ENCODE data around the gene ZDHHC14. TPM values are rescaled to one million over a fixed set of nuclear protein-coding genes. Genes with fewer than 3 reads are reported as not detected.
"Not testable (repeated sequence)": the region's sequence is repeated elsewhere in the genome, so short reads cannot be mapped to it uniquely, and the experiment has no call there.

ZDHHC14 gene
- total RNA-seq, 1 donor from 2014 or later: 14.5 TPM

DNA sequence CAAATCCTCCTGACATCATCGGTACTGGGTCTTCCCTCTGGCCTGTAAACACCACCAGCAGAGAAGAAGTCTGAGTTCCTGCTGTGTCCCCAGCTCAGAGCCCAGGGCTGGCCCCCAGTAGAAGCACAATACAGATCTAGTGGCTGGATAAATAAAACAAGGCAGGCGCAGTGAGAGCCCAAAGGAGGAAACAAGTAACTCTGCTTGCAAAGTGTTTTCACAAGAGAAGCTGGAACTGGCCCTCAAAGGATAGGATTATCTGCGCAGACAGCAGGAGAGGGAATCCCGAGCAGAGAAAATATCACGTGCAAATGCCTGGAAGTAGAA is 205.1 kb downstream of the ZDHHC14 start:
- Histone ChIP-seq H3K27ac (no peak overlapping the region), H3K36me3 (no peaks in the 10 kb centered on the region), H3K27me3 (no peaks in the 10 kb centered on the region), H3K4me3 (no peak overlapping the region), H3K9me3 (no peaks in the 10 kb centered on the region), H3K4me1 (no peaks in the 10 kb centered on the region)
- no peak for DNase-seq (ENCODE audit: low spot score in 2 of 2)
- no peak for TF ChIP-seq CTCF (IDR thresholded peaks at IDR 0.05)
- intact Hi-C loops (cut with DNase I): no loop called here

GRCh38 chr6:157586476-157587126 is 205.6 kb downstream of the ZDHHC14 start:
- H3K4me3 ChIP-seq: no peak overlapping the region
- H3K27me3 ChIP-seq: no peaks in the 10 kb centered on the region
- H3K36me3 ChIP-seq: no peaks in the 10 kb centered on the region
- no peak for TF ChIP-seq CTCF (IDR thresholded peaks at IDR 0.05)
- intact Hi-C loops (cut with DNase I): no loop called here
- peak in 1 of 2 donors; percentile 25 for DNase-seq (ENCODE audit: low spot score in 2 of 2)
- no peaks in the 10 kb centered on the region for H3K4me1 ChIP-seq
- H3K9me3 ChIP-seq: no peaks in the 10 kb centered on the region
- no peak overlapping the region for H3K27ac ChIP-seq

GRCh38 chr6:157587127-157587926 is 206.3 kb downstream of the ZDHHC14 start:
- DNase-seq (ENCODE audit: low spot score in 2 of 2): no peak
- H3K27ac ChIP-seq: no peak overlapping the region
- intact Hi-C loops (cut with DNase I): no loop called here
- no peaks in the 10 kb centered on the region for H3K27me3 ChIP-seq
- no peak overlapping the region for H3K4me3 ChIP-seq
- H3K4me1 ChIP-seq: no peaks in the 10 kb centered on the region
- no peak for TF ChIP-seq CTCF (IDR thresholded peaks at IDR 0.05)
- H3K36me3 ChIP-seq: no peaks in the 10 kb centered on the region
- H3K9me3 ChIP-seq: no peaks in the 10 kb centered on the region

DNA sequence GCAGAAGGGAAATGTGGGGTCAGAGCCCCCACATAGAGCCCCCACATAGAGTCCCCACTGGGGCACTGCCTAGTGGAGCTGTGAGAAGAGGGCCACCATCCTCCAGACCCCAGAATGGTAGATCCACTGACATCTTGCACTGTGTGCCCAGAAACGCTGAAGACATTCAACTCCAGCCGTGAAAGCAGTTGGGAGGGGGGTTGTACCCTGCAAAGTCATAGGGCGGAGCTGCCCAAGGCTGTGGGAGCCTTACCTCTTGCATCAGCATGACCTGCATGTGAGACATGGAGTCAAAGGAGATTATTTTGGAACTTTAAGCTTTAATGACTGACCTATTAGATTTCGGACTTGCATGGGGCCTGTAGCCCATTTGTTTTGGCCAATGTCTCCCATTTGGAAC is 209.7 kb downstream of the ZDHHC14 start:
- DNase-seq (ENCODE audit: low spot score in 2 of 2): peak in 1 of 2 donors; percentile 24
- H3K27ac ChIP-seq; intact Hi-C loops (cut with DNase I): not testable (repeated sequence)

GRCh38 chr6:157592541-157592940 is 211.6 kb downstream of the ZDHHC14 start:
- Histone ChIP-seq H3K9me3 (no peaks in the 10 kb centered on the region), H3K27me3 (no peaks in the 10 kb centered on the region), H3K36me3 (peaks cover 0 to 8% of the 10 kb centered on the region in 2 donors), H3K27ac (no peak overlapping the region), H3K4me3 (no peak overlapping the region), H3K4me1 (no peaks in the 10 kb centered on the region)
- intact Hi-C loops (cut with DNase I): no loop called here
- no peak for TF ChIP-seq CTCF (IDR thresholded peaks at IDR 0.05)
- no peak for DNase-seq (ENCODE audit: low spot score in 2 of 2)

More for the DNA sequence above, 209.7 kb downstream of the ZDHHC14 start:
- not testable (repeated sequence) for H3K36me3 ChIP-seq, H3K4me3 ChIP-seq, H3K9me3 ChIP-seq, H3K27me3 ChIP-seq, H3K4me1 ChIP-seq

DNA sequence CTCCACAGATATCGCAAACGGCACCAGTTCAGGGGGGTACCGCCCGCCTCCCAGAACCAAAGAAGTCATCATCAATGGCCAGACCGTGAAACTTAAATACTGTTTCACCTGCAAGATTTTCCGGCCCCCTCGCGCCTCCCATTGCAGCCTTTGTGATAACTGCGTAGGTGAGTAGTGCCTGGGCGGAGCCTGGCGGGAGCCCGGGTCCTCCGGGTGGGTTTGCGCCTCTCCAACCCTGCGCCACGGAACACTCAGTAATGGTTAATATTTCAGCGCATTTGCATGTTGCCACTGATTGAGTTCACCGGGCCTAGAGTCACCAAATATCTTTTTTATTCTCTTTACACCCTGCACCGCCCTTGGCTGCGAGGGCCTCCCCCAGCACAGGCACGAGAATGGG is 212.0 kb downstream of the ZDHHC14 start:
- no peak overlapping the region for H3K27ac ChIP-seq
- no peaks in the 10 kb centered on the region for H3K4me1 ChIP-seq
- peak in 1 of 2 donors; percentile 51 for DNase-seq (ENCODE audit: low spot score in 2 of 2)
- H3K9me3 ChIP-seq: no peaks in the 10 kb centered on the region
- intact Hi-C loops (cut with DNase I): no loop called here
- H3K27me3 ChIP-seq: no peaks in the 10 kb centered on the region
- peaks cover 0 to 8% of the 10 kb centered on the region in 2 donors for H3K36me3 ChIP-seq
- no peak overlapping the region for H3K4me3 ChIP-seq
- no peak for TF ChIP-seq CTCF (IDR thresholded peaks at IDR 0.05)

All from ascending aorta (tissue), 2 donors.